ENCODE results near the gene IPO13. TPM values are rescaled to one million over a fixed set of nuclear protein-coding genes. Genes with fewer than 3 reads are reported as not detected.

Gene IPO13
- total and polyA plus RNA-seq, 2 donors from 2014 or later, result 33.8 to 56.1 TPM

DNA sequence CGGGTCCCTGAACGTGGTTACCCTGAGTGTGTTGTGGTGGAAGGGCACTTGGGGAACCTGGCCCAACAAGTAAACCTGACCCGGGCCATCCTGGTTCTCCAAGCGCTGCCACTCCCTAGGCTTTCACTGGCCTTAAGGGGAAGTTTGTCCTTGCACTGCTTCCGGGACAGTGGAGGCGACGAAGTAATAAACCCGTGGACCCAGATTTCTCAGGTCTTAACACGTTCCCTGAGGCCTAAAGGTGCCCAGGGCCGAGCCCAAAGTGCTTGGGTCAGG, 44.4 kb downstream of the IPO13 start:
- no peak for TF ChIP-seq CTCF (IDR thresholded peaks at IDR 0.05; ENCODE audit: borderline replicate concordance, extremely low read depth, insufficient read depth)
- Histone ChIP-seq H3K27me3 (ENCODE audit: control insufficient read depth, insufficient read depth, low read length) (no peaks in the 10 kb centered on the region), H3K9me3 (ENCODE audit: control insufficient read depth in 2 of 3, insufficient read depth in 1 of 3, low read length in 3 of 3) (no peaks in the 10 kb centered on the region), H3K4me1 (ENCODE audit: control insufficient read depth in 2 of 3, insufficient read depth in 2 of 3, low read depth in 1 of 3, low read length in 3 of 3) (peaks cover 0 to 23% (median 13%) of the 10 kb centered on the region in 3 donors), H3K4me3 (ENCODE audit: low read length in 3 of 3) (peak overlapping the region; percentile 45 to 80 (median 59)), H3K27ac (ENCODE audit: low read depth in 2 of 2, low read length in 2 of 2) (peak overlapping the region; percentile 59 to 92), H3K36me3 (ENCODE audit: control insufficient read depth in 2 of 3, insufficient read depth in 3 of 3, low read length in 3 of 3) (peaks cover 0 to under 1% (median 0%) of the 10 kb centered on the region in 3 donors), H3K9ac (ENCODE audit: low read length in 3 of 3) (peak overlapping the region; percentile 23 to 81 (median 30))
- FAIRE-seq (no peak), DNase-seq (no peak)
- intact Hi-C loops (cut with DNase I), result no loop called here

GRCh38 chr1:43991476-43992231, 44.9 kb downstream of the IPO13 start, which contains the start of gene CCDC24:
TSS of gene CCDC24 (plus strand) at chr1:43991599. CDS start at chr1:43991879, 280 bp downstream.
- Histone ChIP-seq H3K36me3 (ENCODE audit: control insufficient read depth in 2 of 3, insufficient read depth in 3 of 3, low read length in 3 of 3) (no peaks in the 10 kb centered on the region), H3K27me3 (ENCODE audit: control insufficient read depth, insufficient read depth, low read length) (no peaks in the 10 kb centered on the region), H3K27ac (ENCODE audit: low read depth in 2 of 2, low read length in 2 of 2) (peak within 1 kb of the TSS; percentile 59 to 92), H3K4me3 (ENCODE audit: low read length in 3 of 3) (peak within 1 kb of the TSS; percentile 54 to 80 (median 59)), H3K9me3 (ENCODE audit: control insufficient read depth in 2 of 3, insufficient read depth in 1 of 3, low read length in 3 of 3) (no peaks in the 10 kb centered on the region), H3K9ac (ENCODE audit: low read length in 3 of 3) (peak within 1 kb of the TSS; percentile 23 to 81 (median 30)), H3K4me1 (ENCODE audit: control insufficient read depth in 2 of 3, insufficient read depth in 2 of 3, low read depth in 1 of 3, low read length in 3 of 3) (peaks cover 0 to 23% (median 8%) of the 10 kb centered on the region in 3 donors)
- TF ChIP-seq CTCF (IDR thresholded peaks at IDR 0.05; ENCODE audit: borderline replicate concordance, extremely low read depth, insufficient read depth), result no peak
- FAIRE-seq, result no peak
- DNase-seq, result peak; percentile 85 to 96 (median 91)
- intact Hi-C loops (cut with DNase I), result no loop called here

DNA sequence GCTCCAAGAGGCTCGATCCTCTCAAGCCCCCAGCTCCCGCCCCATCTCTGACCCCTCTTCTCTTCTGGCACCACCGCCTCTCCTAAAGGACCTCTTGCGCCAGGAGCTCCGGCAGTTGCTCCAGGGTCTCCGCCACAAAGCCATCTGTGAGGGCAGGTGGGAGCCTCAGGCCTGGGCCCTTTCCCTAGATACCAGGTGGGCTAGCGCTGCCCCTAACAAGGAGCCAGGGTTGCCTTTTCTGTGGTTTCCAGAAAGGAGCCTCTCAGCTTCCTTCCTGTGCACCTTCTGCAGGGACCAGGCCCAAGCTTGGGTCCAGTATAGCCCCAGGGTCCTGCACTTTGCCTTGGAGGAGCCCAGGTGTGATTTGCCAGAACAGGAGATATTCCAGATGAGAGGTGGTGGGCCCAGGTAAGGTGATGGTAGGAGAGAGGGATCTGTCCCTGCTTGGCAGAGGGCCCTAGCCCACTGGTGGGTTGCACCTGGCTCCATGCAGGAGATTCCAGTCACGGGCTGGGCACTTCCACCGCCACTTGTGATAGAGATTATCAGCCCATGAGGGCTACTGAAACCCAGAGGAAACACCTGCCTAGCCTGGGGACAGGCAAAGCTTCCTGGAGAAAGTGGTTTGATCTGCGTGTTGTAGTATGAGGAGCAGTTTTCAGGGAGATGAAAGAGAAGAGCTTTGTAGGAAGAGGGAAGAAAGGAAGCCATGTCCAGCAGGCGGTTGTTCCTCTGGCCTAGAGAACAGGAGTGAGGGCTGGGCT, 45.7 kb downstream of the IPO13 start:
- H3K27me3 ChIP-seq (ENCODE audit: control insufficient read depth, insufficient read depth, low read length), result no peaks in the 10 kb centered on the region
- no peak for TF ChIP-seq CTCF (IDR thresholded peaks at IDR 0.05; ENCODE audit: borderline replicate concordance, extremely low read depth, insufficient read depth)
- intact Hi-C loops (cut with DNase I), result no loop called here

More for the DNA sequence above, 45.7 kb downstream of the IPO13 start:
- Histone ChIP-seq H3K9me3 (ENCODE audit: control insufficient read depth in 2 of 3, insufficient read depth in 1 of 3, low read length in 3 of 3) (no peaks in the 10 kb centered on the region), H3K4me1 (ENCODE audit: control insufficient read depth in 2 of 3, insufficient read depth in 2 of 3, low read depth in 1 of 3, low read length in 3 of 3) (peaks cover 0 to 16% (median under 1%) of the 10 kb centered on the region in 3 donors), H3K9ac (ENCODE audit: low read length in 3 of 3) (peak overlapping the region in 1 of 3 donors; percentile 81), H3K4me3 (ENCODE audit: low read length in 3 of 3) (peak overlapping the region in 2 of 3 donors; percentile 44 to 80), H3K36me3 (ENCODE audit: control insufficient read depth in 2 of 3, insufficient read depth in 3 of 3, low read length in 3 of 3) (no peaks in the 10 kb centered on the region), H3K27ac (ENCODE audit: low read depth in 2 of 2, low read length in 2 of 2) (peak overlapping the region; percentile 59 to 92)
- DNase-seq, result no peak
- no peak for FAIRE-seq

Measured in kidney (tissue), 14 donors.